ENCODE measurements around the gene NME9.

NME9 gene

DNA sequence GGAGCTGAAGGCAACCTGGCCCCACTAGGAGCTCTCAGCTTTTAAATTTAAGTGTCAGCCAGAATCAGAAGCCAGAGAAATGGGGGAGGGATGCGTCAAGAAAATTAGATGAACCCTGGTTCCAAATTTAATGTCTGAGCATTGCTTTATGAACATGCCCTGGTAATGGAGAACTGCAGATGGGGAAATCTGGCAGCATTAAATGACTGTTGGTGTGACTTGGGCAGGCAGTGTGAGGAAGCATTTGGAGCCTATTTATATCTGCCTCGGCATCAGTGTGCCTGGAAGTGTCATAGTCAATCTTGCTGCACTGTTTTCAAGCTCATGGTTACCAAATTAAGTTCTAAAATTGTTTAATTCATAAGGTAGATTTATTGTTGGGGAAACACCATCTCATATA, 29.0 kb downstream of the NME9 start:
- DNase-seq (ENCODE audit: extremely low read depth, insufficient read length), result no peak
- Histone ChIP-seq H3K4me3 (replicated peaks; ENCODE audit: low read depth, low read length) (no peak overlapping the region), H3K27me3 (replicated peaks; ENCODE audit: control insufficient read depth, insufficient read depth, low read length) (no peaks in the 10 kb centered on the region), H3K36me3 (ENCODE audit: control insufficient read depth, insufficient read depth, low read length) (peaks cover 11% of the 10 kb centered on the region)
- TF ChIP-seq, protein P1, sequence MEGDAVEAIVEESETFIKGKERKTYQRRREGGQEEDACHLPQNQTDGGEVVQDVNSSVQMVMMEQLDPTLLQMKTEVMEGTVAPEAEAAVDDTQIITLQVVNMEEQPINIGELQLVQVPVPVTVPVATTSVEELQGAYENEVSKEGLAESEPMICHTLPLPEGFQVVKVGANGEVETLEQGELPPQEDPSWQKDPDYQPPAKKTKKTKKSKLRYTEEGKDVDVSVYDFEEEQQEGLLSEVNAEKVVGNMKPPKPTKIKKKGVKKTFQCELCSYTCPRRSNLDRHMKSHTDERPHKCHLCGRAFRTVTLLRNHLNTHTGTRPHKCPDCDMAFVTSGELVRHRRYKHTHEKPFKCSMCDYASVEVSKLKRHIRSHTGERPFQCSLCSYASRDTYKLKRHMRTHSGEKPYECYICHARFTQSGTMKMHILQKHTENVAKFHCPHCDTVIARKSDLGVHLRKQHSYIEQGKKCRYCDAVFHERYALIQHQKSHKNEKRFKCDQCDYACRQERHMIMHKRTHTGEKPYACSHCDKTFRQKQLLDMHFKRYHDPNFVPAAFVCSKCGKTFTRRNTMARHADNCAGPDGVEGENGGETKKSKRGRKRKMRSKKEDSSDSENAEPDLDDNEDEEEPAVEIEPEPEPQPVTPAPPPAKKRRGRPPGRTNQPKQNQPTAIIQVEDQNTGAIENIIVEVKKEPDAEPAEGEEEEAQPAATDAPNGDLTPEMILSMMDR (IDR thresholded peaks at IDR 0.05; ENCODE audit: insufficient read depth, low read length, poor library complexity, severe bottlenecking), result no peak

DNA sequence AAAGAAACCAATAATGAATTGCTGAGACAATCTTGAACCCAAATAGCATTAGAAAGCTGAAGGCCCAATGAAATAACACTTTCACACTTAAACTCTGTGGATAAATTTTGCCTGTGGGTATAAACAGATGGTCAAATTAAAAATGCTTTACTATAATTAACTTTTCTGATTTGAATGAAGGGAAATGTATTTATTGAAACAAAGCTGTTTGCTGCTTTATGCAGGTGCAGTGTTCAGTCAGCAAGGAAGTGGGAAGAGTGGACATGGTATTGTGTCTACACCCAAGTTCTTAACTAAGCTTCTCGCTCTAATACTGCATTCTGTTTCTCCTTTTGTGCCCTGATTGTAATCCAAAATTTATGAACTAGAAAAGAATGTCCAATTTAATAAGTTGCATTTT, 31.8 kb downstream of the NME9 start:
- Histone ChIP-seq H3K4me3 (replicated peaks; ENCODE audit: low read depth, low read length) (no peak overlapping the region), H3K36me3 (ENCODE audit: control insufficient read depth, insufficient read depth, low read length) (peaks cover 14% of the 10 kb centered on the region), H3K27me3 (replicated peaks; ENCODE audit: control insufficient read depth, insufficient read depth, low read length) (no peaks in the 10 kb centered on the region)
- TF ChIP-seq, protein P1 (IDR thresholded peaks at IDR 0.05; ENCODE audit: insufficient read depth, low read length, poor library complexity, severe bottlenecking), result no peak
- no peak for DNase-seq (ENCODE audit: extremely low read depth, insufficient read length)

DNA sequence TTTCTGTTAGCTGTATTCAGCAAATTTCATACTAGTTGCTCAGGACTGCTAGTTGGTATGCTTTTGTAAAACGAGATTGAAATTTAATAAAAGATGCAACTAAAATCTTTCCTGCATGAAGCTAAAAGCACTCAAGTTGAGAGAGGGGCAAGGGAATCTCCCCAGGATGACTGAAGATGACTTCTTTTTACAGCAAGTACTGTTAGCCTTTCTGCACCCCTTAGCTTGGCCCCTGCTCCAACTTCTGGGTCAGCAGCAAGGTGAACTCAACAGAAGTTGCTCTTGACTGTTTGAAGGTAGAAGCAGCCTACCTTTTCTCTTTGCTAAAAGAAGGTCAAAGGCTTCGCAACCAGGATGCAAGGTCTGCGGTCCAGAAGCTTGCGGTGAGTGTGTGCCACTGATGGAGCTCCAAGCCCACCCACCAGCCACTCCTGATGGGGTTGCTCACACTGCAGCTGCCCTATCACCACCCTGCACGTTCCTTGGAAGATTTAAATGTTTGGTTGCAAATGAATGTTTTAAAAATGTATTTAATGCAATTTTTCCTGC, 32.5 kb downstream of the NME9 start:
- DNase-seq (ENCODE audit: extremely low read depth, insufficient read length), result no peak
- H3K36me3 ChIP-seq (ENCODE audit: control insufficient read depth, insufficient read depth, low read length), result peaks cover 17% of the 10 kb centered on the region
- TF ChIP-seq, protein P1 (IDR thresholded peaks at IDR 0.05; ENCODE audit: insufficient read depth, low read length, poor library complexity, severe bottlenecking), result no peak

DNA sequence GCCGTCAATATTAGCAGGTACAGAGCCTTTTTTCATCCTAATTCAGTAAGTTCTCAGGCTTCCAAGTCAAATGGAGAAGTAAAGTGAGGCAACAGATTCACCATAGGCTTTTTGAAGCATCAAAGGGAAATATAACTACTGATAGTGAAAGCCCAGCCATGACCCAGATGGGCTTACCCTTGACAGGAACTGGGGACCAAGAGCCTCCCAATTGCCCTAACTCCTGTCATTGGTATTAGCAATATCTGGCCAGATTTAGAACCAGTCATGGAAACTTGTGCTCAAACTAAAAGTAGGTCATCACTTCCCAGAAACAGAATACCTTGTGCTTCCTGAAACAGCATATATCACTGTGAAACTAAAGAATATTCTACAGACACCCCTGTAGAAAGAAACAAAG, 33.0 kb downstream of the NME9 start:
- H3K36me3 ChIP-seq (ENCODE audit: control insufficient read depth, insufficient read depth, low read length), result peaks cover 17% of the 10 kb centered on the region

More for the DNA sequence above, 32.5 kb downstream of the NME9 start:
- Histone ChIP-seq H3K27me3 (replicated peaks; ENCODE audit: control insufficient read depth, insufficient read depth, low read length) (no peaks in the 10 kb centered on the region), H3K4me3 (replicated peaks; ENCODE audit: low read depth, low read length) (no peak overlapping the region)

DNA sequence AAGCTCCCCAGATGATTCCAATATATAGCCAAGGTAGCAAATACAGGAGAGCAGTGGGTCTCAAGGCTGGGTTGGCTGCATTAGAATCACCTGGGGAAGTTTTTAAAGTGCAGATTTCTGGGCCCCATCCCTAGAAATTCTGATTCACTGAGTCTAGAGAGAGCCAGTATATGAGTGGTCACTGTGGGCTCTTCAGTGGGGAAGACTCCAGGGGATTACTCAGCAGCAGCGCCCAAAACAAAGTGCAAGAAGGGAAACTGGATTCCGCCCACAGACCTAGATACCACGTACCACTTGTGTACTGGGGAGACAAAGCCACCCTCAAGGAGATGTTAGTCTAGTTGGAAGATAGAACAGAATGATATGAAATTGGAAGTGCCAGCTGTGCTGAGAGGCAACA, 40.0 kb downstream of the NME9 start:
- H3K27me3 ChIP-seq (replicated peaks; ENCODE audit: control insufficient read depth, insufficient read depth, low read length), result no peaks in the 10 kb centered on the region
- DNase-seq (ENCODE audit: extremely low read depth, insufficient read length), result no peak
- peaks cover 21% of the 10 kb centered on the region for H3K36me3 ChIP-seq (ENCODE audit: control insufficient read depth, insufficient read depth, low read length)
- TF ChIP-seq, protein P1 (IDR thresholded peaks at IDR 0.05; ENCODE audit: insufficient read depth, low read length, poor library complexity, severe bottlenecking), result no peak
- H3K4me3 ChIP-seq (replicated peaks; ENCODE audit: low read depth, low read length), result no peak overlapping the region

More for the DNA sequence above, 33.0 kb downstream of the NME9 start:
- DNase-seq (ENCODE audit: extremely low read depth, insufficient read length), result no peak
- H3K27me3 ChIP-seq (replicated peaks; ENCODE audit: control insufficient read depth, insufficient read depth, low read length), result no peaks in the 10 kb centered on the region
- no peak overlapping the region for H3K4me3 ChIP-seq (replicated peaks; ENCODE audit: low read depth, low read length)
- TF ChIP-seq, protein P1 (IDR thresholded peaks at IDR 0.05; ENCODE audit: insufficient read depth, low read length, poor library complexity, severe bottlenecking), result no peak

DNA sequence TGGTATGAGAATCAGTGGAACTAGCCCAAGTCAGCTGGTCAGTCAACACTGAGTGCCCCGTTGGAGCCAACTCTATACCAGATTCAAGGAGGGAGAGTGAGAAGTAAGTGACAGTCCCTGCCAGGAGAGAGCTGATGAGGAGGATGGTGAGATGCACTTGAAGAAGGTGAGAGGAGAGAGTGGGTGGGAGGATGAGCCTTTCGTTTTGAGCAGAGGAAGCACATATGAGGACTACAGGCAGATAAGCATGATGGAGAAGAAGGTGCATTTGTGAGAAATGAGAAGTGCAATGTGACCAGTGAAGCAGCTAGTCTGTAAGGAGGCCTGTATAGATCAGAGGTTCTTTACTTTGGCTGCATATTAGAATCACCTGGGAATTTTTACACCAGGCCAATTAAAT, 40.4 kb downstream of the NME9 start:
- H3K27me3 ChIP-seq (replicated peaks; ENCODE audit: control insufficient read depth, insufficient read depth, low read length), result no peaks in the 10 kb centered on the region
- no peak overlapping the region for H3K4me3 ChIP-seq (replicated peaks; ENCODE audit: low read depth, low read length)
- DNase-seq (ENCODE audit: extremely low read depth, insufficient read length), result no peak
- peaks cover 22% of the 10 kb centered on the region for H3K36me3 ChIP-seq (ENCODE audit: control insufficient read depth, insufficient read depth, low read length)
- TF ChIP-seq, protein P1 (IDR thresholded peaks at IDR 0.05; ENCODE audit: insufficient read depth, low read length, poor library complexity, severe bottlenecking), result no peak
